ENCODE results near the gene VTCN1.

- TF ChIP-seq CTCF (IDR thresholded peaks at IDR 0.05): no peak
- TF ChIP-seq POLR2AphosphoS5 (IDR thresholded peaks at IDR 0.05): no peak
Observed at GRCh38 chr1:117101334-117101733, 109.4 kb downstream of the VTCN1 start.

All from prostate gland (tissue), 2 donors.